Measurements from ENCODE around the gene TMEM82. TPM values are rescaled to one million over a fixed set of nuclear protein-coding genes. Genes with fewer than 3 reads are reported as not detected.

TMEM82 gene
- total RNA-seq, 1 donor from 2014 or later = not detected

GRCh38 chr1:15786581-15786980 is 44.3 kb downstream of the TMEM82 start:
- DNase-seq (ENCODE audit: low spot score) = no peak

- no peak for DNase-seq (ENCODE audit: low spot score)
Observed at GRCh38 chr1:15788624-15789301, 46.5 kb downstream of the TMEM82 start.

- no peak for DNase-seq (ENCODE audit: low spot score)
Observed at GRCh38 chr1:15796086-15796462, 53.8 kb downstream of the TMEM82 start.

Other genes starting within 250 kb of the TMEM82 start
- gene CASP9, start 218.3 kb upstream of the TMEM82 start, total RNA-seq = 16.8 TPM
- 43.8 TPM for gene DNAJC16, start 215.7 kb upstream of the TMEM82 start, total RNA-seq
- gene AGMAT, start 157.4 kb upstream of the TMEM82 start, total RNA-seq = 2.0 TPM
- 92.0 TPM for gene DDI2, start 125.0 kb upstream of the TMEM82 start, total RNA-seq
- gene PLEKHM2, start 58.2 kb upstream of the TMEM82 start, total RNA-seq = 40.6 TPM
- gene SLC25A34, start 6.2 kb upstream of the TMEM82 start, total RNA-seq = 3.9 TPM
- gene FBLIM1, start 16.3 kb downstream of the TMEM82 start, total RNA-seq = 81.8 TPM
- gene UQCRHL, start 65.2 kb downstream of the TMEM82 start, total RNA-seq = 0.96 TPM
- 85.2 TPM for gene SPEN, start 105.2 kb downstream of the TMEM82 start, total RNA-seq
- 44.4 TPM for gene ZBTB17, start 233.6 kb downstream of the TMEM82 start, total RNA-seq

Measured in ureter (tissue), 1 donor.